SU-DHL-6 (cell line): Measurements from ENCODE around the gene PPP1CC.

Experiments
- CTCF ChIP-seq: fragments of 200-600 bp; sonication (generic); IDR thresholded peaks from one replicate; pipeline ENCODE4 v1.5.1; 2017; ENCODE audit warnings: antibody characterized with exemption, mild to moderate bottlenecking, low read length, moderate library complexity; ENCODE audit not compliant: insufficient read depth, poor library complexity, severe bottlenecking
- EZH2phosphoT487 ChIP-seq: fragments of 200-600 bp; sonication (generic), shearing (Covaris generic); conservative IDR thresholded peaks from 2 replicates; pipeline ENCODE4 v1.6.1; 2018; ENCODE audit warnings: mild to moderate bottlenecking, antibody characterized with exemption, low read length, moderate library complexity, mixed read lengths

DNA sequence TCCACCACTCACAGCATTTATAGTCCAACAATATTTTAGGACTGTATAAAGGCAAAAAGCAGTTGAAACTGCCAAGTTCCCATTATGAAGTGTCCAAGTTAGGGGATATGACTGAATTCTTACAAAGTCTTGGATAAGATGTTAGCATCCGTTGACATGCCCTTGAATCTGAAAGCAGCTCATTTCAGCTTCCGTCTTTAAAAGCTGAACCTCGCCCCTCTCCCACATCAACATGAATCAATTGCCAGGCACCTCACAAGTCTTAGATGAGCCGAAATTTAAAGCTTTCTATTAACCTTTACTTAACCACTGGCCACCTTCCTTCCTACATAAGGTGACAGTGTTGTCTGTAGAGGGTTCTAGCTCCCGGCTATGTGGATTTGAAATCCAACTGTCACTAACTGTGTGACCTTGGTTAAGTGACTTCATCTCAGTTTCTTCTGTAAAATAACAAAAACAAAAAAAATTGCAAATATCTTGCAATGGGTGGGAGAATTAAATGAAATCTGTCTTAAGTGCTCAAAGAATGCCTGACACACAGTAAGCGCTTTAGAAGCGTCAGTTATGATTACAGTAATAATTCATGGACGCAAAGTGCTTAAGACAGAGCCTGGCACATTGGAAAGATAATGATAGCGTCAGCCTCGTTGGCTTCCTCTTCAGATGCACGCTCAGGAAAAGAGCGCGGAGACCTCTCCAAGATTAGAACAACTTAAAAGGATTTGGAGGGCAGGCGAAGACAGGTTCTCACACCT lies 1.2 kb downstream of the PPP1CC start:
- TF ChIP-seq CTCF (no peak), EZH2phosphoT487 (no peak)
